Natural killer cell treated with Interleukin-12 subunit alpha and Interleukin-12 subunit beta and Interleukin-15 and Interleukin-18, amount 100 ng/mL, for 72 hours (primary cell): ENCODE data around the gene NFYA. TPM values are rescaled to one million over a fixed set of nuclear protein-coding genes. Genes with fewer than 3 reads are reported as not detected.

Experiments used
- ATAC-seq, 2 donors: fragments of 150-1000 bp; cut with Tn5 transposase in 1 of 2; sonication (Bioruptor Pico), chemical (Tn5 transposase) in 1 of 2; 2 replicates each; pipeline ENCODE4 v1.10.0; 2021
- DNase-seq: peaks from one replicate; pipeline ENCODE4 v3.0.0; 2022; ENCODE audit warnings: low spot score
- H3K27ac Mint-ChIP-seq, 2 donors: 1 replicate in 1 of 2; 2 replicates in 1 of 2; pipeline ENCODE4 v1.8.0; 2022; ENCODE audit warnings: mixed read lengths in 2 of 2, mild to moderate bottlenecking in 1 of 2, moderate library complexity in 1 of 2
- H3K27me3 Mint-ChIP-seq, 2 donors: 1 replicate in 1 of 2; 2 replicates in 1 of 2; pipeline ENCODE4 v1.8.0; 2022; ENCODE audit warnings: mixed read lengths in 2 of 2
- H3K36me3 Mint-ChIP-seq: one replicate; pipeline ENCODE4 v1.8.0; 2022; ENCODE audit warnings: mixed read lengths
- H3K4me1 Mint-ChIP-seq, 2 donors: 1 replicate in 1 of 2; 2 replicates in 1 of 2; pipeline ENCODE4 v1.8.0; 2022; ENCODE audit warnings: low read depth in 2 of 2, mixed read lengths in 2 of 2, mild to moderate bottlenecking in 1 of 2
- H3K4me3 Mint-ChIP-seq: one replicate; pipeline ENCODE4 v1.8.0; 2022; ENCODE audit warnings: mixed read lengths
- H3K9me3 Mint-ChIP-seq: 2 replicates; pipeline ENCODE4 v1.8.0; 2022; ENCODE audit warnings: mixed read lengths
- total RNA-seq, 2 donors: library from RNA; stranded (reverse); gene quantifications; one replicate each; pipeline ENCODE4 v1.2.3, GENCODE V29; 2022

Gene NFYA
- total RNA-seq, 2 donors from 2014 or later, result 21.6 to 27.7 TPM

- ATAC-seq (no peak), DNase-seq (no peak)
- H3K27ac Mint-ChIP-seq, result no peak within 1 kb of the TSS
- H3K9me3 Mint-ChIP-seq, result no peaks in the 10 kb centered on the region
- no peak within 1 kb of the TSS for H3K4me3 Mint-ChIP-seq
- no peaks in the 10 kb centered on the region for H3K27me3 Mint-ChIP-seq
- H3K36me3 Mint-ChIP-seq, result no peaks in the 10 kb centered on the region
- H3K4me1 Mint-ChIP-seq, result peaks cover 0 to 4% of the 10 kb centered on the region in 2 donors
Measured at GRCh38 chr6:41039060-41039998, 33.4 kb upstream of the NFYA start, which contains the start of gene UNC5CL. UNC5CL (minus strand) TSS chr6:41039221; CDS start chr6:41035074, 4,147 bp downstream.

GRCh38 chr6:41040101-41040939 lies 32.5 kb upstream of the NFYA start:
- Mint-ChIP-seq H3K27me3 (no peaks in the 10 kb centered on the region), H3K4me3 (no peak overlapping the region), H3K4me1 (peaks cover 0 to 4% of the 10 kb centered on the region in 2 donors), H3K9me3 (no peaks in the 10 kb centered on the region), H3K27ac (no peak overlapping the region), H3K36me3 (no peaks in the 10 kb centered on the region)
- DNase-seq (no peak), ATAC-seq (peak; percentile 22 to 31)

- Mint-ChIP-seq H3K9me3 (no peaks in the 10 kb centered on the region), H3K4me1 (peaks cover 0 to 4% of the 10 kb centered on the region in 2 donors), H3K27me3 (no peaks in the 10 kb centered on the region), H3K36me3 (no peaks in the 10 kb centered on the region), H3K4me3 (no peak overlapping the region), H3K27ac (no peak overlapping the region)
- ATAC-seq (peak in 1 of 2 donors; percentile 4), DNase-seq (no peak)
Measured at GRCh38 chr6:41040940-41041536, 31.7 kb upstream of the NFYA start.

- DNase-seq (no peak), ATAC-seq (no peak)
- Mint-ChIP-seq H3K27me3 (no peaks in the 10 kb centered on the region), H3K4me1 (peaks cover 0 to 4% of the 10 kb centered on the region in 2 donors), H3K9me3 (no peaks in the 10 kb centered on the region), H3K27ac (no peak within 1 kb of the TSS), H3K4me3 (no peak within 1 kb of the TSS), H3K36me3 (no peaks in the 10 kb centered on the region)
Measured at GRCh38 chr6:41042226-41043055, 30.3 kb upstream of the NFYA start, which contains the start of gene TSPO2. TSPO2 (plus strand) TSS chr6:41042467; CDS start chr6:41042986, 519 bp downstream.

- Mint-ChIP-seq H3K4me3 (no peak overlapping the region), H3K4me1 (peaks cover 0 to 4% of the 10 kb centered on the region in 2 donors), H3K27me3 (no peaks in the 10 kb centered on the region), H3K9me3 (no peaks in the 10 kb centered on the region), H3K27ac (no peak overlapping the region), H3K36me3 (no peaks in the 10 kb centered on the region)
- no peak for DNase-seq
- no peak for ATAC-seq
Measured at GRCh38 chr6:41043151-41043550, 29.6 kb upstream of the NFYA start.

- Mint-ChIP-seq H3K4me3 (no peak overlapping the region), H3K4me1 (no peaks in the 10 kb centered on the region), H3K27me3 (no peaks in the 10 kb centered on the region), H3K27ac (no peak overlapping the region), H3K9me3 (no peaks in the 10 kb centered on the region), H3K36me3 (no peaks in the 10 kb centered on the region)
- peak in 1 of 2 donors; percentile 3 for ATAC-seq
- no peak for DNase-seq
Measured at GRCh38 chr6:41045664-41046063, 27.1 kb upstream of the NFYA start.

- no peak for ATAC-seq
- H3K27me3 Mint-ChIP-seq, result no peaks in the 10 kb centered on the region
Measured at GRCh38 chr6:41046084-41046483, 26.7 kb upstream of the NFYA start.

GRCh38 chr6:41047306-41047705 lies 25.5 kb upstream of the NFYA start:
- no peak overlapping the region for H3K4me3 Mint-ChIP-seq
- DNase-seq (no peak), ATAC-seq (no peak)
- no peaks in the 10 kb centered on the region for H3K27me3 Mint-ChIP-seq
- H3K36me3 Mint-ChIP-seq, result peaks cover 6% of the 10 kb centered on the region
- no peak overlapping the region for H3K27ac Mint-ChIP-seq
- no peaks in the 10 kb centered on the region for H3K9me3 Mint-ChIP-seq
- H3K4me1 Mint-ChIP-seq, result peaks cover 6 to 8% of the 10 kb centered on the region in 2 donors

More at GRCh38 chr6:41046084-41046483, 26.7 kb upstream of the NFYA start:
- DNase-seq, result no peak
- Mint-ChIP-seq H3K4me3 (no peak overlapping the region), H3K9me3 (no peaks in the 10 kb centered on the region), H3K4me1 (no peaks in the 10 kb centered on the region), H3K36me3 (no peaks in the 10 kb centered on the region), H3K27ac (no peak overlapping the region)

GRCh38 chr6:41047745-41048732 lies 24.7 kb upstream of the NFYA start:
- Mint-ChIP-seq H3K27me3 (no peaks in the 10 kb centered on the region), H3K27ac (no peak overlapping the region), H3K4me1 (peaks cover 11 to 13% of the 10 kb centered on the region in 2 donors), H3K9me3 (no peaks in the 10 kb centered on the region), H3K4me3 (no peak overlapping the region), H3K36me3 (peaks cover 6% of the 10 kb centered on the region)
- no peak for ATAC-seq
- no peak for DNase-seq

GRCh38 chr6:41049521-41049920 lies 23.3 kb upstream of the NFYA start:
- peak overlapping the region in 1 of 2 donors; percentile 36 for H3K27ac Mint-ChIP-seq
- no peaks in the 10 kb centered on the region for H3K9me3 Mint-ChIP-seq
- H3K36me3 Mint-ChIP-seq, result peaks cover 6% of the 10 kb centered on the region
- H3K4me1 Mint-ChIP-seq, result peaks cover 11 to 13% of the 10 kb centered on the region in 2 donors
- no peak for DNase-seq
- no peaks in the 10 kb centered on the region for H3K27me3 Mint-ChIP-seq
- no peak overlapping the region for H3K4me3 Mint-ChIP-seq
- ATAC-seq, result no peak

GRCh38 chr6:41049955-41050354 lies 22.8 kb upstream of the NFYA start:
- peak overlapping the region in 1 of 2 donors; percentile 36 for H3K27ac Mint-ChIP-seq

GRCh38 chr6:41050536-41050935 lies 22.2 kb upstream of the NFYA start:
- Mint-ChIP-seq H3K4me1 (peaks cover 11 to 13% of the 10 kb centered on the region in 2 donors), H3K27ac (no peak overlapping the region), H3K36me3 (peaks cover 6% of the 10 kb centered on the region), H3K4me3 (no peak overlapping the region), H3K27me3 (no peaks in the 10 kb centered on the region), H3K9me3 (no peaks in the 10 kb centered on the region)
- ATAC-seq, result no peak
- DNase-seq, result no peak

More at GRCh38 chr6:41049955-41050354, 22.8 kb upstream of the NFYA start:
- DNase-seq (no peak), ATAC-seq (no peak)
- H3K4me3 Mint-ChIP-seq, result no peak overlapping the region
- peaks cover 11 to 13% of the 10 kb centered on the region in 2 donors for H3K4me1 Mint-ChIP-seq
- H3K9me3 Mint-ChIP-seq, result no peaks in the 10 kb centered on the region
- no peaks in the 10 kb centered on the region for H3K27me3 Mint-ChIP-seq
- peaks cover 6% of the 10 kb centered on the region for H3K36me3 Mint-ChIP-seq
